K562 (cell line): ENCODE data around the gene GLUD1. TPM values are rescaled to one million over a fixed set of nuclear protein-coding genes. Genes with fewer than 3 reads are reported as not detected.

Experiments used
- ARHGAP35 ChIP-seq: fragments of 450-650 bp; IDR thresholded peaks from 2 replicates; pipeline ENCODE4 v1.6.1; 2018; ENCODE audit not compliant: partially characterized antibody
- ARID4B ChIP-seq: sonication (generic); formaldehyde crosslinking; IDR thresholded peaks from 2 replicates; pipeline ENCODE4 v1.8.0; 2022; ENCODE audit warnings: mild to moderate bottlenecking, missing genetic modification reagents
- BRCA1 ChIP-seq, 2 experiments: fragments of 450-650 bp in 1 of 2; sonication (generic) in 1 of 2; formaldehyde crosslinking in 1 of 2; IDR thresholded peaks; 2 replicates each; pipeline versions ENCODE4 v1.5.0 to v1.6.1; 2017 to 2020; ENCODE audit warnings: mild to moderate bottlenecking in 1 of 2, missing genetic modification reagents in 1 of 2
- FIP1L1 ChIP-seq: fragments of 200-400 bp; formaldehyde crosslinking; IDR thresholded peaks from 2 replicates; pipeline ENCODE4 v1.6.1; 2018; ENCODE audit warnings: mild to moderate bottlenecking, low read depth, low read length; ENCODE audit not compliant: poor library complexity, severe bottlenecking
- GMEB1 ChIP-seq: fragments of 250-450 bp; sonication (Bioruptor Pico); IDR thresholded peaks from 2 replicates; pipeline ENCODE4 v1.4.0; 2020; ENCODE audit warnings: mild to moderate bottlenecking
- GTF2E2 ChIP-seq: fragments of 200-800 bp; sonication (Bioruptor generic); IDR thresholded peaks from 2 replicates; pipeline ENCODE4 v1.6.1; 2016; ENCODE audit warnings: missing genetic modification characterization, missing compliant biosample characterization
- HDAC2 ChIP-seq: fragments of 450-650 bp; IDR thresholded peaks from 2 replicates; pipeline ENCODE4 v1.6.1; 2016; ENCODE audit warnings: mild to moderate bottlenecking
- KLF1 ChIP-seq: fragments of 450-650 bp; IDR thresholded peaks from 2 replicates; pipeline ENCODE4 v1.6.1; 2016; ENCODE audit warnings: missing genetic modification characterization, missing compliant biosample characterization
- NKRF ChIP-seq: fragments of 450-650 bp; IDR thresholded peaks from 2 replicates; pipeline ENCODE4 v1.6.1; 2016; ENCODE audit warnings: borderline replicate concordance
- PML ChIP-seq: IDR thresholded peaks from 2 replicates; pipeline ENCODE4 v1.6.1; 2012; ENCODE audit warnings: low read length, inconsistent platforms
- PPARD ChIP-seq: fragments of 250-450 bp; sonication (Bioruptor Pico); IDR thresholded peaks from 2 replicates; pipeline ENCODE4 v1.8.0; 2022; ENCODE audit warnings: inconsistent platforms, mild to moderate bottlenecking, moderate library complexity
- PREB ChIP-seq: sonication (generic); formaldehyde crosslinking; IDR thresholded peaks from 2 replicates; pipeline ENCODE4 v1.8.1; 2023; ENCODE audit warnings: mild to moderate bottlenecking, missing genetic modification reagents
- TEAD1 ChIP-seq, 2 experiments: fragments of 450-650 bp in 1 of 2; sonication (generic) in 1 of 2; formaldehyde crosslinking; IDR thresholded peaks; 2 replicates each; pipeline versions ENCODE4 v1.4.0 to v1.8.0; 2020 to 2022; ENCODE audit warnings: mild to moderate bottlenecking in 2 of 2, missing genetic modification reagents in 1 of 2
- USF2 ChIP-seq: sonication (generic); formaldehyde crosslinking; IDR thresholded peaks from 2 replicates; pipeline ENCODE4 v1.5.0; 2020; ENCODE audit warnings: missing genetic modification reagents
- ZNF121 ChIP-seq: sonication (generic); formaldehyde crosslinking; conservative IDR thresholded peaks from 2 replicates; pipeline ENCODE4 v1.8.0; 2022; ENCODE audit warnings: missing genetic modification reagents
- ZNF586 ChIP-seq: fragments of 450-650 bp; formaldehyde crosslinking; conservative IDR thresholded peaks from 2 replicates; pipeline ENCODE4 v1.4.0; 2020; ENCODE audit warnings: mild to moderate bottlenecking, moderate library complexity
- ZZZ3 ChIP-seq: fragments of 450-650 bp; IDR thresholded peaks from 2 replicates; pipeline ENCODE4 v1.6.1; 2016; ENCODE audit warnings: antibody characterized with exemption, mild to moderate bottlenecking, moderate library complexity
- polyA plus RNA-seq, 8 experiments: library from polyadenylated mRNA; depleted of rRNA in 4 of 8; stranded (reverse) in 5 of 8; unstranded in 3 of 8; fragments of >200 nt; fragmentation: Nextera tagmentation in 2 of 8; fragmentation: Illumina TruSeq in 1 of 8; extraction: Ambion mirVana in 2 of 8; extraction: Trizol in 1 of 8; gene quantifications; 2 replicates each; pipeline versions ENCODE4 v1.2.1 to v1.2.3, GENCODE V29; 2011 to 2014; ENCODE audit warnings: inconsistent platforms in 1 of 8, missing spikeins in 1 of 8
- total RNA-seq, 7 experiments: library from RNA; depleted of rRNA in 6 of 7; stranded (reverse); fragments of >200 nt in 6 of 7; fragmentation: Illumina TruSeq in 2 of 7; extraction: Trizol in 2 of 7; gene quantifications; 2 replicates each; pipeline versions ENCODE4 v1.2.1 to v1.2.3, GENCODE V29; 2011 to 2021; ENCODE audit warnings: low replicate concordance in 1 of 7

The GLUD1 gene
- total and polyA plus RNA-seq, 9 of the 15 experiments (the other 6 are each of a cell fraction or from before 2014, with no cell fraction given), result 21.9 to 92.0 (median 76.3) TPM

GRCh38 chr10:87095236-87095945 lies 748 bp upstream of the GLUD1 start (continued):
- TF ChIP-seq ZNF586 (CRISPR knock-in tag) (no peak), TEAD1 (CRISPR knock-in tag; IDR thresholded peaks at IDR 0.05) (peak in 1 of 2 experiments; percentile 38; a peak in 1 of 4 replicates), NKRF (peak; percentile 66; the same call in 1 of the 2 replicates), ARHGAP35 (no peak), ZZZ3 (no peak), USF2 (CRISPR knock-in tag) (peak; percentile 61), KLF1 (tag) (peak; percentile 54; the same call in 1 of the 2 replicates), ARID4B (CRISPR knock-in tag) (peak; percentile 72), PREB (CRISPR knock-in tag) (no peak), GTF2E2 (no peak), ZNF121 (CRISPR knock-in tag) (peak; percentile 66), PML (0 out of 2 replicates have a peak, but pooled peaks have one; percentile 25), HDAC2 (peak; percentile 43; the same call in 1 of the 2 replicates), PPARD (no peak), BRCA1 (IDR thresholded peaks at IDR 0.05) (no peak), BRCA1 (CRISPR knock-in tag; IDR thresholded peaks at IDR 0.05) (no peak), GMEB1 (CRISPR knock-in tag) (peak; percentile 73), FIP1L1 (peak; percentile 56)
